AG04450 (cell line): Measurements from ENCODE around the gene TFG. TPM values are rescaled to one million over a fixed set of nuclear protein-coding genes. Genes with fewer than 3 reads are reported as not detected.
A peak's percentile ranks its signal among the peaks of the same experiment; 100 is the strongest.

Source experiments
- CTCF ChIA-PET: fragments of 300-600, 350-600 bp; formaldehyde crosslinking; extraction: SDS; loops from one replicate; lab custom pipeline; 2022; ENCODE audit warnings: antibody characterized with exemption, inconsistent platforms; lab: Charles Lee
- POLR2A ChIA-PET: fragments of 350-600 bp; formaldehyde crosslinking; extraction: SDS; loops from one replicate; lab custom pipeline; 2021; ENCODE audit warnings: antibody characterized with exemption, inconsistent platforms; lab: Yijun Ruan, JAX
- DNase-seq: peaks from one replicate; pipeline ENCODE4 v3.0.0-alpha.2; 2011; ENCODE audit warnings: low read depth, low spot score
- H3K27ac ChIP-seq: one replicate; pipeline ENCODE4 v1.5.1; 2012; ENCODE audit warnings: low read depth, low read length, control low read depth
- H3K27me3 ChIP-seq: one replicate; pipeline ENCODE4 v1.6.0; 2012; ENCODE audit warnings: low read length; ENCODE audit not compliant: control insufficient read depth, insufficient read depth
- H3K4me3 ChIP-seq: 2 replicates; pipeline ENCODE4 v1.5.1; 2011; ENCODE audit warnings: mild to moderate bottlenecking, low read depth, low read length, control low read depth
- H3K9me3 ChIP-seq: 2 replicates; pipeline ENCODE4 v1.5.1; 2012; ENCODE audit warnings: low read length; ENCODE audit not compliant: control insufficient read depth, insufficient read depth
- CTCF ChIP-seq: IDR thresholded peaks from 2 replicates; pipeline ENCODE4 v1.5.1; 2011; ENCODE audit warnings: low read depth, low read length, control low read depth, inconsistent platforms
- polyA plus RNA-seq: library from polyadenylated mRNA; depleted of rRNA; stranded (reverse); fragments of >200 nt; gene quantifications from 2 replicates; pipeline ENCODE4 v1.2.3, GENCODE V29; 2011

Gene TFG
- polyA plus RNA-seq, 1 experiment: 99.8 TPM

DNA sequence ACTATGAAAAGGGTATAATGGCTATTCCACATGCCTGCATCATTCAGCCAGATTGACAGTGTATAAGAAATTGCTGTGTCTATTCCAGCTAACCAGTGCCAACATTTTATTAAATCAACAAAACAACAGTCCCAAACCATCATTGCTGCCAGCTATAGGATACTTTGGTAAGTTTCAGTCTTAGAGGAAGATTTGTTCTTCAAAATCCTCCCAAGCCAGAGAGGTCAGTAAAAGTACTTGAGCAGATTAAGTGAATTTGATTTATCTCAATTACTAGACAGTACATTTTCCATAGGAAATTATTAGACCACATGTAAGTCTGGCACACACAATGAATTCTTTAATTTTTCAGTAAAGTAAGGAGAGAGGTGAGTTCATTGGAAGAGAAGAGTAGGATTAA is 50.7 kb downstream of the TFG start:
- Histone ChIP-seq H3K4me3 (no peak overlapping the region), H3K27ac (no peak overlapping the region), H3K27me3 (no peaks in the 10 kb centered on the region), H3K9me3 (no peaks in the 10 kb centered on the region)
- ChIA-PET CTCF (no interaction called here), POLR2A (no interaction called here)
- no peak for TF ChIP-seq CTCF
- DNase-seq: no peak

DNA sequence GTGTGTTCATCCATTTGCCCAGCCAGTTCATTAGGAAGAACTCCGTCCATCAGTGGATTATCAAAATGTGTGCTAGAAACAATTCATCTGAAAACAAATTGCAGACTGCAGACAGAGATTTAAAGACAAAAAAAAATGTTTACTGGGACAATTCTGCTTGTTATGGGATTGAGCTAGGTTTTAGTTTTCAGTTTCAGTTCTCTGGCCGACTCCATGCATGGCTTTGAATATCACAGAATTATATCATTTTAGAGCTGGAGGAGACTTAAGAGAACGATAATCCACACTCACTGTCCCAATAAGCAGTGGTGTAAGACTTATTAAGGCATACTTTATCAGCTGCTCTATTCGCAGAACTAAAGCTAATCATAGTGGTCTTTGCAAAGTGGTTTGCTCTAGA is 51.1 kb downstream of the TFG start:
- POLR2A ChIA-PET: no interaction called here
- no peak for TF ChIP-seq CTCF
- no peak overlapping the region for H3K4me3 ChIP-seq

GRCh38 chr3:100761211-100761942 is 52.1 kb downstream of the TFG start:
- no peaks in the 10 kb centered on the region for H3K9me3 ChIP-seq
- ChIA-PET POLR2A (no interaction called here), CTCF (interaction anchor here (0.6 to 1.8 kb wide), 8 partner anchors 9 to 434 kb away, joined by 3 to 6 read pairs (median 4); no protein-coding TSS in a partner anchor)
- no peak overlapping the region for H3K4me3 ChIP-seq
- TF ChIP-seq CTCF: peak; percentile 9; the same call in 1 of the 2 replicates
- DNase-seq: no peak
- H3K27me3 ChIP-seq: no peaks in the 10 kb centered on the region
- H3K27ac ChIP-seq: no peak overlapping the region

More for the DNA sequence above, 51.1 kb downstream of the TFG start:
- Histone ChIP-seq H3K9me3 (no peaks in the 10 kb centered on the region), H3K27me3 (no peaks in the 10 kb centered on the region), H3K27ac (no peak overlapping the region)
- CTCF ChIA-PET: interaction anchor here (0.6 to 1.7 kb wide), 2 partner anchors 366 to 435 kb away, joined by 4 to 6 read pairs; no protein-coding TSS in a partner anchor
- no peak for DNase-seq

GRCh38 chr3:100761951-100762350 is 52.7 kb downstream of the TFG start:
- H3K4me3 ChIP-seq: no peak overlapping the region
- TF ChIP-seq CTCF: no peak
- ChIA-PET CTCF (interaction anchor here (0.7 to 1.8 kb wide), 7 partner anchors 9 to 434 kb away, joined by 3 to 5 read pairs (median 3); no protein-coding TSS in a partner anchor), POLR2A (no interaction called here)
- H3K27ac ChIP-seq: no peak overlapping the region
- no peak for DNase-seq
- H3K9me3 ChIP-seq: no peaks in the 10 kb centered on the region
- H3K27me3 ChIP-seq: no peaks in the 10 kb centered on the region

GRCh38 chr3:100765437-100765975 is 56.2 kb downstream of the TFG start:
- ChIA-PET CTCF (no interaction called here), POLR2A (no interaction called here)
- Histone ChIP-seq H3K9me3 (no peaks in the 10 kb centered on the region), H3K4me3 (no peak overlapping the region), H3K27ac (no peak overlapping the region), H3K27me3 (no peaks in the 10 kb centered on the region)
- DNase-seq: no peak
- TF ChIP-seq CTCF: no peak
